Heart left ventricle (tissue), 13 donors: ENCODE measurements around the gene CFAP43.

Experiments
- CTCF ChIP-seq, 12 donors: fragments of 200-600 bp; sonication (generic) in 4 of 12; IDR thresholded peaks; one replicate each; pipeline versions ENCODE4 v1.5.0 to v1.8.0; 2018 to 2022; ENCODE audit warnings: antibody characterized with exemption in 12 of 12, mild to moderate bottlenecking in 5 of 12
- POLR2A ChIP-seq, 2 donors: fragments of 450-650 bp; IDR thresholded peaks; one replicate each; pipeline ENCODE4 v1.6.1; 2017; ENCODE audit warnings: antibody characterized with exemption in 2 of 2, mild to moderate bottlenecking in 2 of 2, moderate library complexity in 2 of 2
- donor health status: ischemic (EF 13 %, LVEDD 7.1; RV severe dilation, severe dysfunction).
- donor health status: DM: no; HTN: yes; CAD: no.
- donor health status: DM: no; HTN: no; CAD: no.
- donor health status: ischemic (EF 25% LVEDD 6.9; RV normal size, moderate dysfunction).
- donor health status: ischemic (EF 25% LVEDD 5.7; RV mildly dilated, moderate dysfunction).
- donor health status: ischemic (EF 35%, LVEDD 5.7; RV mildly dilated, moderate dysfunction).
- donor health status: nonischemic (EF 11% LVEDD 7.7; RV severe dilation, severe dysfunction).
- donor health status: DM: yes; HTN: yes; CAD: no.
- donor health status: PGD.
- donor health status: ischemic (EF 29% LVEDD 5.4; RV normal size, mild dysfunction).
- donor health status: nonischemic (EF 23%, LVEDD 6.1; RV moderate dilation, normal function).

GRCh38 chr10:104104418-104104817 lies 127.7 kb downstream of the CFAP43 start:
- TF ChIP-seq CTCF (IDR thresholded peaks at IDR 0.05) (no peak), POLR2A (IDR thresholded peaks at IDR 0.05) (no peak)
